PFSK-1 (cell line): ENCODE results near the gene SIDT2.

Experiments
- FOXP2 ChIP-seq: optimal IDR thresholded peaks from 2 replicates; pipeline ENCODE3; 2011; ENCODE audit warnings: borderline replicate concordance, control low read depth, inconsistent platforms; ENCODE audit not compliant: insufficient read depth; ENCODE audit errors: extremely low read length, extremely low read depth
- POLR2AphosphoS5 ChIP-seq: IDR thresholded peaks from 2 replicates; pipeline ENCODE4 v1.6.1; 2012; ENCODE audit warnings: low read depth, mild to moderate bottlenecking, control low read depth, low read length, moderate library complexity
- SIN3A ChIP-seq: IDR thresholded peaks from 2 replicates; pipeline ENCODE4 v1.6.1; 2012; ENCODE audit warnings: mild to moderate bottlenecking, low read length, moderate library complexity, borderline replicate concordance; ENCODE audit not compliant: insufficient read depth
- TAF1 ChIP-seq: IDR thresholded peaks from 2 replicates; pipeline ENCODE4 v1.6.1; 2012; ENCODE audit warnings: low read length, control low read depth, borderline replicate concordance; ENCODE audit not compliant: insufficient read depth
- TF ChIP-seq, protein P1 (sequence below), 2 experiments: IDR thresholded peaks; 2 replicates each; pipeline versions ENCODE4 v1.6.1 to v1.8.0; 2011 to 2012; ENCODE audit warnings: low read depth in 2 of 2, low read length in 2 of 2, control low read depth in 1 of 2, inconsistent platforms in 1 of 2, mild to moderate bottlenecking in 1 of 2, moderate library complexity in 1 of 2; ENCODE audit not compliant: insufficient read depth in 1 of 2

The SIDT2 gene

GRCh38 chr11:117157507-117157906 is 21.0 kb upstream of the SIDT2 start:
- TF ChIP-seq SIN3A, result no peak
- TF ChIP-seq FOXP2, result no peak
- no peak for TF ChIP-seq POLR2AphosphoS5
- TF ChIP-seq, protein P1, sequence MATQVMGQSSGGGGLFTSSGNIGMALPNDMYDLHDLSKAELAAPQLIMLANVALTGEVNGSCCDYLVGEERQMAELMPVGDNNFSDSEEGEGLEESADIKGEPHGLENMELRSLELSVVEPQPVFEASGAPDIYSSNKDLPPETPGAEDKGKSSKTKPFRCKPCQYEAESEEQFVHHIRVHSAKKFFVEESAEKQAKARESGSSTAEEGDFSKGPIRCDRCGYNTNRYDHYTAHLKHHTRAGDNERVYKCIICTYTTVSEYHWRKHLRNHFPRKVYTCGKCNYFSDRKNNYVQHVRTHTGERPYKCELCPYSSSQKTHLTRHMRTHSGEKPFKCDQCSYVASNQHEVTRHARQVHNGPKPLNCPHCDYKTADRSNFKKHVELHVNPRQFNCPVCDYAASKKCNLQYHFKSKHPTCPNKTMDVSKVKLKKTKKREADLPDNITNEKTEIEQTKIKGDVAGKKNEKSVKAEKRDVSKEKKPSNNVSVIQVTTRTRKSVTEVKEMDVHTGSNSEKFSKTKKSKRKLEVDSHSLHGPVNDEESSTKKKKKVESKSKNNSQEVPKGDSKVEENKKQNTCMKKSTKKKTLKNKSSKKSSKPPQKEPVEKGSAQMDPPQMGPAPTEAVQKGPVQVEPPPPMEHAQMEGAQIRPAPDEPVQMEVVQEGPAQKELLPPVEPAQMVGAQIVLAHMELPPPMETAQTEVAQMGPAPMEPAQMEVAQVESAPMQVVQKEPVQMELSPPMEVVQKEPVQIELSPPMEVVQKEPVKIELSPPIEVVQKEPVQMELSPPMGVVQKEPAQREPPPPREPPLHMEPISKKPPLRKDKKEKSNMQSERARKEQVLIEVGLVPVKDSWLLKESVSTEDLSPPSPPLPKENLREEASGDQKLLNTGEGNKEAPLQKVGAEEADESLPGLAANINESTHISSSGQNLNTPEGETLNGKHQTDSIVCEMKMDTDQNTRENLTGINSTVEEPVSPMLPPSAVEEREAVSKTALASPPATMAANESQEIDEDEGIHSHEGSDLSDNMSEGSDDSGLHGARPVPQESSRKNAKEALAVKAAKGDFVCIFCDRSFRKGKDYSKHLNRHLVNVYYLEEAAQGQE (IDR thresholded peaks at IDR 0.05; ENCODE audit: insufficient read depth in 1 of 2, low read depth in 2 of 2, low read length in 2 of 2), result no peak
- TF ChIP-seq TAF1, result no peak

GRCh38 chr11:117159892-117160291 is 18.7 kb upstream of the SIDT2 start:
- TF ChIP-seq TAF1, result no peak
- no peak for TF ChIP-seq POLR2AphosphoS5
- TF ChIP-seq FOXP2, result no peak

DNA sequence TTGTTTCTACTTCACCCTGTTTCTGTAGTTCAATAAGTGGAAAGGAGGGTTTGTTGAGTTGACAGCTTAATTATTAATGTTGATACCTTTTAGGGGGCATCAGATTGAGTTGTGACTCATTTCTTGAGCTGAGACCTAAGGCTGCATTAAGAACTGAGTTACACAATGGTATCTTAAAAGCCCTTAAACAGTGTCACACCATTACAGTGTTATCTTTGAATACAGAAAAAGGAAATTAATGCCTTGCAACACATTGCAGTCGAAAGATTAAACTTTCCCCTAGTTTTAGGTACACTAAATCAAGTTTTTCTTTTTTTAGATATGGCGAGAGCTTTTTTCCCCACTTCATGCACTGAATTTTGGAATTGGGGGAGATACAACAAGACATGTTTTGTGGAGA is 17.7 kb upstream of the SIDT2 start:
- TF ChIP-seq FOXP2 (no peak), SIN3A (no peak), TAF1 (no peak)
- TF ChIP-seq, protein P1 (IDR thresholded peaks at IDR 0.05; ENCODE audit: insufficient read depth in 1 of 2, low read depth in 2 of 2, low read length in 2 of 2), result no peak

DNA sequence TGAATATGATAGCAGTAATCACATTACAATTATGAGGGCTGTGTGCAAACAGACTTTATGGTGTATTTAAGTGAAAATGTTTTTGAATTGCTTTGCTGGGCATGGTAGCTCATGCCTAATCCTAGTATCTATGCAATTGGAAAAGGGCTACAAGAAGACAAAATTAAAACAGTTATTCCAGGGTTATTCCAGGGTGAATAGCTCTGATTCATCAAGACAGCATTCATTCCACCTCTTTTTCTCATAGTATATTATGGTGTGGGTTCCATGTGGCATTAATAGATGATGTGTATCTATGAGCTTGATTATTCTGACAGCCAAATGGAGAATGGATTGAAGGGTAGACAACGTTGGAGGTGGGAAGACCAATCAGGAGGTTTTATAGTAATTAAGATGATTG is 12.1 kb upstream of the SIDT2 start:
- TF ChIP-seq, protein P1 (IDR thresholded peaks at IDR 0.05; ENCODE audit: insufficient read depth in 1 of 2, low read depth in 2 of 2, low read length in 2 of 2), result no peak
- TF ChIP-seq TAF1 (no peak), SIN3A (no peak)

- no peak for TF ChIP-seq FOXP2
- no peak for TF ChIP-seq SIN3A
- TF ChIP-seq POLR2AphosphoS5, result no peak
- no peak for TF ChIP-seq TAF1
- TF ChIP-seq, protein P1 (IDR thresholded peaks at IDR 0.05; ENCODE audit: insufficient read depth in 1 of 2, low read depth in 2 of 2, low read length in 2 of 2), result no peak
Observed at GRCh38 chr11:117169736-117170135, 8.8 kb upstream of the SIDT2 start.
